ENCODE measurements around the gene ADH1B. TPM values are rescaled to one million over a fixed set of nuclear protein-coding genes. Genes with fewer than 3 reads are reported as not detected.

Gene ADH1B
- total RNA-seq, 2 experiments from 2014 or later, result not detected

- peaks cover 3% of the 10 kb centered on the region for H3K27me3 Mint-ChIP-seq
- ATAC-seq (ENCODE audit: low read depth) (no peak), DNase-seq (no peak)
- no peak overlapping the region for H3K27ac Mint-ChIP-seq
- H3K9me3 Mint-ChIP-seq, result no peaks in the 10 kb centered on the region
- no peaks in the 10 kb centered on the region for H3K36me3 Mint-ChIP-seq
- H3K4me3 Mint-ChIP-seq, result no peak overlapping the region
- H3K4me1 Mint-ChIP-seq, result no peaks in the 10 kb centered on the region
- POLR2A ChIA-PET, result no interaction called here
Measured at GRCh38 chr4:99305638-99306400, 15.4 kb downstream of the ADH1B start.

GRCh38 chr4:99301376-99302164 is 19.6 kb downstream of the ADH1B start:
- Mint-ChIP-seq H3K4me1 (no peaks in the 10 kb centered on the region), H3K4me3 (no peak overlapping the region), H3K9me3 (peaks cover 1% of the 10 kb centered on the region), H3K36me3 (no peaks in the 10 kb centered on the region), H3K27me3 (no peaks in the 10 kb centered on the region), H3K27ac (no peak overlapping the region)
- POLR2A ChIA-PET, result no interaction called here
- DNase-seq (no peak), ATAC-seq (ENCODE audit: low read depth) (no peak)

- ATAC-seq (ENCODE audit: low read depth) (no peak), DNase-seq (no peak)
- Mint-ChIP-seq H3K27ac (no peak overlapping the region), H3K9me3 (peaks cover 3% of the 10 kb centered on the region), H3K27me3 (no peaks in the 10 kb centered on the region), H3K4me1 (no peaks in the 10 kb centered on the region), H3K4me3 (no peak overlapping the region), H3K36me3 (no peaks in the 10 kb centered on the region)
- POLR2A ChIA-PET, result no interaction called here
Measured at GRCh38 chr4:99300934-99301333, 20.3 kb downstream of the ADH1B start.

- DNase-seq (no peak), ATAC-seq (ENCODE audit: low read depth) (no peak)
- Mint-ChIP-seq H3K27me3 (no peaks in the 10 kb centered on the region), H3K9me3 (peaks cover 3% of the 10 kb centered on the region), H3K36me3 (no peaks in the 10 kb centered on the region), H3K4me3 (no peak overlapping the region), H3K27ac (no peak overlapping the region), H3K4me1 (no peaks in the 10 kb centered on the region)
- POLR2A ChIA-PET, result no interaction called here
Measured at GRCh38 chr4:99293357-99293756, 27.8 kb downstream of the ADH1B start.

DNA sequence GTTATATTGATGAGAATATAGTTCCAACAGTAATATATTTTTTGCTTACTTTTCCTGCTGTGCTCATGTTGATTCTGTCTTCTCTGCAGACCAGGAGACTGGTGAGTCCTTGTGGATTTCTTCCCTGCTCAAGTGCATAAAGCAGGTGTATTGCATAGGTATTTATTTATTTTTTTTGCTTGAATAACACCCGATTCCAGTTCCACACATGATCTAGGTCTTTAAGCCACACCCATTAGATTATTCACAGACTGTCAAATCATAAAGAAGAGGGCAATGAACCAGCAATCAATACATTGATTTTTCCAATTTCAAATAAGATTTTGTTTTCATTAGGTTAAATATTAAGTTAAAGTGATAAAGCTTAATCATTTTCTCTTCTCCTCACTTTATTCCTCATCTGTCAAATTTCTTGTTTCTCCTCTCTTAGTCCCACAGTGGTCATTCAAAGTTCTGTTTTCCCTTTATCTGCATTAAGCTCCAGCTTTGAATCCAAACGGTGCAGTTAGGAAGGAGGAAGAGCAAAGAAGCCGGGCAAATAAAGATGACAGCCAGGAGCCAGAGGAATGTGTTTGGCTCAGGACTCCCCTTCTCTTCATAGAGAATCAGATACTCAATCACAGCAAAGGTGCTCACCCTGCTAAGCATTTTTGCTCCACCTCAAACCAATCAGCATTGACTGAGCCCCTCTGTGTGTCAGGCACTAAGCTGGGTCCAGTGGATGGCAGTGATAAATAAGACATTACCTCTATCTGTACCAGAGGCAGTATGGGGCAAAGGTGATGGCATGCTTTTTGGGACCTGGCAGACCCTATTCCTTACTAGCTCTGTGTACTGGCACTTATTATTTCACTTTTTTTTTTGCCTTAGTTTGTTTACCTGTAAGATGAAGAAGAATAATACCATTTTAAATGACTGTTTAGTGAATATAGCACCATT is 30.1 kb downstream of the ADH1B start, which contains the start of gene ADH1A:
Gene ADH1A, minus strand, starts transcription at position 138 of the 939 bp plus-strand sequence. Its CDS starts 71 bp downstream, at position 67.
- DNase-seq, result no peak
- Mint-ChIP-seq H3K27me3 (no peaks in the 10 kb centered on the region), H3K27ac (no peak within 1 kb of the TSS), H3K36me3 (no peaks in the 10 kb centered on the region), H3K9me3 (no peaks in the 10 kb centered on the region), H3K4me3 (no peak within 1 kb of the TSS), H3K4me1 (no peaks in the 10 kb centered on the region)
- POLR2A ChIA-PET, result no interaction called here
- ATAC-seq (ENCODE audit: low read depth), result no peak

DNA sequence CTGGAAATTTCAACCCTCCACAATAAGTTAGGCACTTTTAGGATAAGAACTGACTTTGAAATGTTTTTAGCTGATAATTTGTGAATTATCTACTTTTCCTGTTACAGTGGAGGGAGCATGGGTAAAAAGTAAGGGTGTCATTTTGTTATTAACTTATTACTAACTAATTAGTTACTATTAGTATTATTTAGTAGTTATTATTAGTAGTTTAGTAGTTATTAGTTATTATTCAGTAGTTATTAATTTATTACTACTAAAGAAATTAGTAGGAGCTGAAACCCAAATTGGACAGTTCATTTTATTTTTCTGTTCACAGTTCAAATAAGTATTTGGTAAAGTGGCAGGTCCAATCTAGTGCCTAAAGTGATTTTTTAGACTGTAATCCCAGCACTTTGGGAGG is 35.8 kb downstream of the ADH1B start:
- Mint-ChIP-seq H3K4me3 (no peak overlapping the region), H3K27me3 (no peaks in the 10 kb centered on the region), H3K36me3 (no peaks in the 10 kb centered on the region), H3K27ac (no peak overlapping the region), H3K4me1 (no peaks in the 10 kb centered on the region), H3K9me3 (no peaks in the 10 kb centered on the region)
- POLR2A ChIA-PET, result no interaction called here
- no peak for ATAC-seq (ENCODE audit: low read depth)
- no peak for DNase-seq

- Mint-ChIP-seq H3K9me3 (no peaks in the 10 kb centered on the region), H3K4me3 (no peak overlapping the region), H3K27ac (no peak overlapping the region), H3K4me1 (no peaks in the 10 kb centered on the region), H3K27me3 (no peaks in the 10 kb centered on the region), H3K36me3 (no peaks in the 10 kb centered on the region)
- DNase-seq (no peak), ATAC-seq (ENCODE audit: low read depth) (no peak)
- POLR2A ChIA-PET, result no interaction called here
Measured at GRCh38 chr4:99282731-99283130, 38.5 kb downstream of the ADH1B start.

DNA sequence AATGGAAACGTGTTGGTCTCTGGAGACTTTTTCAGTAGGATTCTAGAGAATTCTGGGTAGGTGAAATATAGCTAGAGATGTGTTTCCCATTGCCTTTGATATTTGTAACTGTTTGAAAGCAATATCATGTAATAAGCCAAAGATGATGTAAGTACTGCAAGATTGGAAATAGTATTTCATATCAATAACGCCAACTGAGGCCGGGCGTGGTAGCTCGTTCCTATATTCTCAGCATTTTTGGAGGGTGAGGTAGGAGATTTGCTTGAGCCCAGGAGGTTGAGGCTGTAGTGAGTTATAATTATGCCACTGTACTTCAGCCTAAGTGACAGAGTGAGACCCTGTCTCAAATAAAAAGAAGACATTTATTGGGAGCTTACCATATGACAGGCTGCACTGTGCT is 39.9 kb downstream of the ADH1B start:
- Mint-ChIP-seq H3K4me3 (no peak overlapping the region), H3K36me3 (no peaks in the 10 kb centered on the region), H3K27ac (no peak overlapping the region), H3K9me3 (no peaks in the 10 kb centered on the region), H3K27me3 (no peaks in the 10 kb centered on the region), H3K4me1 (no peaks in the 10 kb centered on the region)
- ATAC-seq (ENCODE audit: low read depth), result no peak
- DNase-seq, result no peak
- POLR2A ChIA-PET, result no interaction called here

DNA sequence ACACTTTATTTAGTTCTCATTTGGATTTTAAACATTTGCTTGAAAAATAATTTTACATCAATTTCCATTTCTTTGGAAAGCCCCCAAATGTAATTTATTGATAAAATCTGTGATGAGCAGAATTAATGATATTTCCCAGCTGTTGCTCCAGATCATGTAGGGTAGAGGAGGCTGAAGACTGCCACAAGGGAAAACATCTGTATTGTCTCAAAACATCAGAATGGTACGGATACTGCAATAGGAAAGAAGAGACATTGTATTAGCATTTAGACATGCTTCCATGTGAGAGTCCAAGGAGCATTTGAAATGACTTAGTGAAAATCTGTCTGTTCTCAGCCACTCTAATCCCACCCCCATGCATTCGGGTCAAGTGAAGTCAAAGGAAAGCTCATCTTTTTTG is 44.8 kb downstream of the ADH1B start:
- Mint-ChIP-seq H3K36me3 (no peaks in the 10 kb centered on the region), H3K4me1 (no peaks in the 10 kb centered on the region), H3K9me3 (no peaks in the 10 kb centered on the region), H3K27me3 (no peaks in the 10 kb centered on the region), H3K4me3 (no peak overlapping the region), H3K27ac (no peak overlapping the region)
- no peak for ATAC-seq (ENCODE audit: low read depth)
- POLR2A ChIA-PET, result no interaction called here
- no peak for DNase-seq

GRCh38 chr4:99275885-99276284 is 45.3 kb downstream of the ADH1B start:
- Mint-ChIP-seq H3K27me3 (no peaks in the 10 kb centered on the region), H3K9me3 (no peaks in the 10 kb centered on the region), H3K36me3 (no peaks in the 10 kb centered on the region), H3K27ac (no peak overlapping the region), H3K4me3 (no peak overlapping the region), H3K4me1 (no peaks in the 10 kb centered on the region)
- DNase-seq (no peak), ATAC-seq (ENCODE audit: low read depth) (no peak)
- POLR2A ChIA-PET, result no interaction called here

DNA sequence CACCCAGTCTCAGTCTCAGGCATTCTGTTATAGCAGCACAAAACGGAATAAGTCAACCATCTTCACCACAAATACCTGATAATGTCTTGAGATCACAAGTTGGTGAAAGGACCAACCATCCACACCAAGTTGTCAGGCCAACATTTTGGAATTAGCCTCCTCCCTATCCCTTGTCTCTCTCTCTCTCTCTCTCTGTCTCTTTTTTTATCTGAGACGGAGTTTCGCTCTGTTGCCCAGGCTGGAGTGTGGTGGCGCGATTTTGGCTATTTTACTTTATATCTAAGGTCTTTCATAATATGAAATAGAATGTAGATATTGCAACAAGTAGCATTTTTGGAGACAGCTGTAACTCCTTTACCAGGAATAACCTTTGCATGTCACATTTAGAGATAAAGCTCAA is 46.2 kb downstream of the ADH1B start:
- Mint-ChIP-seq H3K4me3 (no peak overlapping the region), H3K27me3 (no peaks in the 10 kb centered on the region), H3K4me1 (no peaks in the 10 kb centered on the region), H3K27ac (no peak overlapping the region), H3K36me3 (no peaks in the 10 kb centered on the region), H3K9me3 (no peaks in the 10 kb centered on the region)
- DNase-seq (no peak), ATAC-seq (ENCODE audit: low read depth) (no peak)
- POLR2A ChIA-PET, result no interaction called here

GRCh38 chr4:99273704-99274103 is 47.5 kb downstream of the ADH1B start:
- Mint-ChIP-seq H3K27ac (no peak overlapping the region), H3K27me3 (no peaks in the 10 kb centered on the region), H3K9me3 (no peaks in the 10 kb centered on the region), H3K4me3 (no peak overlapping the region), H3K36me3 (no peaks in the 10 kb centered on the region), H3K4me1 (no peaks in the 10 kb centered on the region)
- ATAC-seq (ENCODE audit: low read depth) (no peak), DNase-seq (no peak)
- POLR2A ChIA-PET, result no interaction called here

GRCh38 chr4:99264927-99265326 is 56.3 kb downstream of the ADH1B start:
- DNase-seq, result no peak
- Mint-ChIP-seq H3K27me3 (no peaks in the 10 kb centered on the region), H3K36me3 (no peaks in the 10 kb centered on the region), H3K4me3 (no peak overlapping the region), H3K27ac (no peak overlapping the region), H3K9me3 (peaks cover 7% of the 10 kb centered on the region), H3K4me1 (no peaks in the 10 kb centered on the region)
- no peak for ATAC-seq (ENCODE audit: low read depth)
- POLR2A ChIA-PET, result no interaction called here
